Measurements from ENCODE around the gene REN. TPM values are rescaled to one million over a fixed set of nuclear protein-coding genes. Genes with fewer than 3 reads are reported as not detected.

REN gene
- polyA plus RNA-seq, 6 donors from 2014 or later = not detected

Other genes with a start within 250 kb of the REN start
- not detected for gene SOX13, start 93.2 kb downstream of the REN start, polyA plus RNA-seq (ENCODE audit: low read depth in 6 of 6)
- under 1 TPM in 4 of 6 donors, not detected in 2; 0.18 to 0.99 (median 0.35) TPM for gene ETNK2, start 14.3 kb downstream of the REN start, polyA plus RNA-seq (ENCODE audit: low read depth in 6 of 6)
- gene KISS1, start 30.2 kb upstream of the REN start, polyA plus RNA-seq (ENCODE audit: low read depth in 6 of 6) = not detected
- not detected for gene GOLT1A, start 47.7 kb upstream of the REN start, polyA plus RNA-seq (ENCODE audit: low read depth in 6 of 6)
- gene PLEKHA6, start 193.6 kb upstream of the REN start, polyA plus RNA-seq (ENCODE audit: low read depth in 6 of 6) = under 1 TPM in 1 of 6 donors, not detected in 5; 0.09 TPM
- 10 to 100 TPM; 18.5 to 39.0 (median 33.0) TPM for gene PPP1R15B, start 245.5 kb upstream of the REN start, polyA plus RNA-seq (ENCODE audit: low read depth in 6 of 6)

Data from naive B cell (primary cell).